Motor neuron (in vitro differentiated cells): ENCODE results near the gene SFXN2. TPM values are rescaled to one million over a fixed set of nuclear protein-coding genes. Genes with fewer than 3 reads are reported as not detected.
A peak's percentile ranks its signal among the peaks of the same experiment; 100 is the strongest.
"Not testable (repeated sequence)": the region's sequence is repeated elsewhere in the genome, so short reads cannot be mapped to it uniquely, and the experiment has no call there.

ENCODE experiments used
- ATAC-seq, 8 experiments: fragments of 200-7000 bp; cut with Tn5 transposase; replicated peaks in 6 of 8; 2 replicates each; pipeline ENCODE4 v1.8.0; 2021; ENCODE audit warnings: mild to moderate bottlenecking in 8 of 8, moderate library complexity in 8 of 8
- H3K27ac ChIP-seq, 2 donors: fragments of 250-450 bp; sonication (Bioruptor Pico); 2 replicates each; pipeline ENCODE4 v1.9.0; 2021; ENCODE audit warnings: antibody characterized with exemption in 2 of 2, mild to moderate bottlenecking in 2 of 2, moderate library complexity in 1 of 2
- H3K4me1 ChIP-seq, 2 donors: fragments of 250-450 bp; sonication (Bioruptor Pico); replicated peaks in 1 of 2; 2 replicates each; pipeline ENCODE4 v1.6.1; 2021; ENCODE audit warnings: antibody characterized with exemption in 2 of 2, mild to moderate bottlenecking in 2 of 2, moderate library complexity in 1 of 2
- H3K4me3 ChIP-seq, 5 donors: fragments of 250-450 bp; sonication (Bioruptor Pico); 2 replicates each; pipeline ENCODE4 v1.9.0; 2021; ENCODE audit warnings: antibody characterized with exemption in 5 of 5, mild to moderate bottlenecking in 5 of 5, moderate library complexity in 4 of 5
- WGBS, 10 experiments: fragments of 450-650 bp; shearing (Covaris generic); methylation state at CpG; one replicate each; pipeline ENCODE4 v1.0.0; 2022; 5-methylcytosine and 5-hydroxymethylcytosine counted together
- in situ Hi-C, 9 experiments: fragments of 400-800 bp; cut with MboI; loops; one replicate each; pipeline ENCODE4 v1.15.0; 2021; ENCODE audit warnings: low sequenced_read_pairs in 9 of 9, low pct_unique_long_range_greater_than_20kb in 2 of 9; ENCODE audit not compliant: unreplicated experiment in 9 of 9
- total RNA-seq, 8 experiments: library from RNA; unstranded; fragments of 300-600 nt; gene quantifications; 2 replicates each; pipeline versions ENCODE4 v1.2.3 to v1.2.4, GENCODE V29; 2022

The SFXN2 gene
- total RNA-seq, 8 experiments from 2014 or later: 1.2 to 21.5 (median 4.9) TPM

GRCh38 chr10:102691285-102692066 is 23.0 kb upstream of the SFXN2 start:
- peak in 6 of 8 experiments; percentile 27 to 83 (median 53) for ATAC-seq
- in situ Hi-C loops: no loop called here
- H3K4me3 ChIP-seq: no peak overlapping the region
- H3K4me1 ChIP-seq: peaks cover 0 to 3% of the 10 kb centered on the region in 2 donors
- 16 to 90% (median 62%) methylated on average over 1 to 7 of the region's 8 CpGs for WGBS, 10 experiments
- H3K27ac ChIP-seq: no peak overlapping the region

DNA sequence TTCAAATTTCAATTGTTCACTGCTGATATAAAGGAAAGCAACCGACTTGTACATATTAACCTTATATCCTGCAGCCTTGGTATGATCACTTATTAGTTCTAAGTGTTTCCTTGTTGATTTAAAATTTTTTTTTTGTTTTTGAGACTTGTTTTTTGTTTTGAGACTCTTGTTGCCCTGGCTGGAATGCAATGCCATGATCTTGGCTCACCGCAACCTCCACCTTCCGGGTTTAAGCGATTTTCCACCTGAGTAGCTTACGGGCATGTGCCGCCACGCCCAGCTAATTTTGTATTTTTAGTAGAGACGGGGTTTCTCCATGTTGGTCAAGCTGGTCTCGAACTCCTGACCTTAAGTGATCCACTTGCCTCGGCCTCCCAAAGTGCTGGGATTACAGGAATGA is 19.0 kb upstream of the SFXN2 start:
- H3K4me1 ChIP-seq, ATAC-seq, H3K27ac ChIP-seq, H3K4me3 ChIP-seq, in situ Hi-C loops: not testable (repeated sequence)
- 91 to 100% (median 97%) methylated on average over 2 to 10 of the region's 10 CpGs for WGBS, 10 experiments

GRCh38 chr10:102696736-102697135 is 17.7 kb upstream of the SFXN2 start:
- no peak for ATAC-seq
- H3K4me3 ChIP-seq: no peak overlapping the region
- WGBS, 10 experiments: 96 to 100% (median 100%) methylated on average over 1 to 3 of the region's 3 CpGs; no CpG with 5 or more reads in 4 of the 10 experiments
- no peaks in the 10 kb centered on the region for H3K4me1 ChIP-seq
- no peak overlapping the region for H3K27ac ChIP-seq
- in situ Hi-C loops: no loop called here

DNA sequence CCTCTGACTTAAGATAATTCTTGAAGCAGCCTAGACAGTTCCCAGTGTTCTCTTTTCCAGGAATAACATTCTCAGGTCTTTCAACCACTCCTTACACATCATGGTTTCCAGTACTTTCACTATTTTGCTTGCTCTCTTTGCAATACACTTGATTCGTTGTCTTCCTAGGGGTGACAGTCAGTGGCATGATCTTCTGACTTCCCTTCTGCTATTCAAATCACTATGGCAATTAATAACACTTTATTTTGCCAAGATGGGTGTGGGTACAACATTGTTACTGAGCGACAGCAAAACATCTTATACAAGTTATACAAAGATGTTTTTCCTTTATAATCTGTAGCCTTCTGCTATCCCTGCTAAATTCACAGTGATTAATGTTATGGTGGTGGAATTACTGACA is 15.5 kb upstream of the SFXN2 start:
- Histone ChIP-seq H3K27ac (no peak overlapping the region), H3K4me1 (no peaks in the 10 kb centered on the region), H3K4me3 (no peak overlapping the region)
- ATAC-seq: peak in 2 of 8 experiments; percentile 54 to 55
- 14 to 100% (median 86%) methylated on average over 1 to 2 of the region's 2 CpGs; no CpG with 5 or more reads in 1 of the 10 experiments for WGBS, 10 experiments
- in situ Hi-C loops: no loop called here

DNA sequence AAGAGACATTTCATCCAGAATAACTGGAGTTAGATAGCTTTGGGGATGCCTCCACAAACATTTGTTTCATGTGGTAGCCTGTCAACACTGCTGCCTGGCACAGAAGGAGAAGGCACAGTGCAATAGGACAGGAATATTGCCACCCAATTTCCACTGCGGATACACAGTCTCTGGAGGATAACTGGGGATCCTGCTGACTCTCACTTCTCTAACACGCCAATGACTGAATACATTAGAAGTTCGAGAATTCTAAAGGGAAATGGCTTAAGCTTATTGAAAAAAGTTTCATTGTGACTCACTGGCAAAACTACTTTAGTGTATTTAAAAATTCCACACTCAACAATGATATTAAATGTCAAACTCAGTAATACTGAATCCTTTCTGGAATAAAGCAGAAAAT is 13.2 kb upstream of the SFXN2 start:
- H3K27ac ChIP-seq: no peak overlapping the region
- in situ Hi-C loops: no loop called here
- WGBS, 10 experiments: 73 to 100% (median 96%) methylated on average over 1 to 3 of the region's 3 CpGs; no CpG with 5 or more reads in 1 of the 10 experiments
- no peak overlapping the region for H3K4me3 ChIP-seq
- no peaks in the 10 kb centered on the region for H3K4me1 ChIP-seq
- no peak for ATAC-seq

GRCh38 chr10:102701796-102702195 is 12.6 kb upstream of the SFXN2 start:
- in situ Hi-C loops: no loop called here
- Histone ChIP-seq H3K4me1 (no peaks in the 10 kb centered on the region), H3K27ac (no peak overlapping the region), H3K4me3 (no peak overlapping the region)
- WGBS, 10 experiments: 100% methylated on average over 1 to 3 of the region's 3 CpGs; no CpG with 5 or more reads in 6 of the 10 experiments
- ATAC-seq: no peak

DNA sequence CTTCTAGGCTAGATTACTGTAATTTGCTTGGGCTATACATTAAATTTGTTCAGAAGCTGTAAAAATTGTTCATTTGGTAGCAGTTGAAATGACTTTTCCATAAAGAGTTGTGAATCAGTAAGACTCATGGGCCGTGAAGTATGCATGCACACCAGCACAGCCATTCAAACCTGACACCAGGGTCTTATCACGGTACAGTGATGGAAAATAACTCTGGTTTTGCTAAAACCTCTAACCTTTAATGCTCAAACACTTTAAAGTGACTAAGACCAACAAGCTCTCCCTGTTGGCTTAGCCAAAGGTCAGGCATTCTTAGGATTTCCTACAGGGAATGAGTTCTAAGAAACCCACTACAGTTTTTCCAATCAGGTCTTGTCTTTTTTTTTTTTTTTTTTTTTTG is 11.7 kb upstream of the SFXN2 start:
- Histone ChIP-seq H3K4me1 (no peaks in the 10 kb centered on the region), H3K27ac (no peak overlapping the region), H3K4me3 (no peak overlapping the region)
- 60 to 100% (median 90%) methylated on average over 1 to 2 of the region's 2 CpGs for WGBS, 10 experiments
- in situ Hi-C loops: no loop called here
- no peak for ATAC-seq

DNA sequence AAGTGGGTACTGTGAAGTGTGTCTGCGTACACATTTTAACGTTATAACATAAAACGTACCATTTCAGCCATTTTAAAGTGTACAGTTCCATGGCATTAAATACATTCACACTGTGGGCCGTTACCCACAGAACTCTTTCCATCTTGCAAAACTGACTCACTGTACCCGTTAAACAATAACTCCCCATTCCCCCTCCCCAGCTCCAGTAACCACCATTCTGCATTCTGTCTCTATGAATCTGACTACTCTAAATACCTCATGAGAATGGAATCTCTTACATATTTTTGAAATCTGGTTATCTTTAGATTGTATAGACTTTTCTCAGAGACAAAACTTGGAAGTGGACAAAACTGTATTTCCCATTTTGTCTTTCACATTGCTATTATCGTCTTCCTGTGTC is 9.5 kb upstream of the SFXN2 start:
- Histone ChIP-seq H3K4me3 (no peak overlapping the region), H3K27ac (no peak overlapping the region), H3K4me1 (peaks cover 0 to 2% of the 10 kb centered on the region in 2 donors)
- no peak for ATAC-seq
- in situ Hi-C loops: no loop called here
- 18 to 94% (median 80%) methylated on average over 1 to 6 of the region's 6 CpGs; no CpG with 5 or more reads in 3 of the 10 experiments for WGBS, 10 experiments

- Histone ChIP-seq H3K4me3 (no peak overlapping the region), H3K4me1 (peaks cover 0 to 2% of the 10 kb centered on the region in 2 donors), H3K27ac (no peak overlapping the region)
- 55 to 100% (median 90%) methylated on average over 1 to 2 of the region's 2 CpGs; no CpG with 5 or more reads in 1 of the 10 experiments for WGBS, 10 experiments
- ATAC-seq: no peak
- in situ Hi-C loops: no loop called here
These were observed 8.9 kb upstream of the SFXN2 start for GRCh38 chr10:102705531-102705930.

GRCh38 chr10:102710609-102711008 is 3.8 kb upstream of the SFXN2 start:
- 0 to 100% (median 61%) methylated on average over 1 to 4 of the region's 4 CpGs; no CpG with 5 or more reads in 1 of the 10 experiments for WGBS, 10 experiments

DNA sequence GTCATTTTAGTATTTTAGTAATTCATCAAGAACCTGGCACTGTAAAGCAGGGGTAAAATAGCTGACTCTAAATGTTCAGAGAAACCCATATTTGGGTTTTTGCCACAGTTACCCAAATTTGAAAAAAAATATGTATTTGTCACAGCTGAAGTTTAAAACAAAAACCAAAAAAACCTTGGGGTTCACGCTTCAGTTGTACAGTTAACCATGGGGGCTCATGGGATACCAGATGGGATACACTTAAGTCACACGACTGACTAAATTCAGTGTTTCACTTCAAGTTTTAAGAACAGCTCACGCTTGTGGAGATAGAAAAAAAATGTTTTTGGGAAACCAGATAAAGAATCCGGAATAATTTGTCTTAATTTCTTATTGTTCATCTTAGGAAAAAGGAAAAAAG is 2.3 kb upstream of the SFXN2 start:
- no peak overlapping the region for H3K27ac ChIP-seq

More at GRCh38 chr10:102710609-102711008, 3.8 kb upstream of the SFXN2 start:
- ATAC-seq: no peak
- Histone ChIP-seq H3K27ac (no peak overlapping the region), H3K4me3 (no peak overlapping the region), H3K4me1 (peaks cover 8 to 11% of the 10 kb centered on the region in 2 donors)
- in situ Hi-C loops: no loop called here

DNA sequence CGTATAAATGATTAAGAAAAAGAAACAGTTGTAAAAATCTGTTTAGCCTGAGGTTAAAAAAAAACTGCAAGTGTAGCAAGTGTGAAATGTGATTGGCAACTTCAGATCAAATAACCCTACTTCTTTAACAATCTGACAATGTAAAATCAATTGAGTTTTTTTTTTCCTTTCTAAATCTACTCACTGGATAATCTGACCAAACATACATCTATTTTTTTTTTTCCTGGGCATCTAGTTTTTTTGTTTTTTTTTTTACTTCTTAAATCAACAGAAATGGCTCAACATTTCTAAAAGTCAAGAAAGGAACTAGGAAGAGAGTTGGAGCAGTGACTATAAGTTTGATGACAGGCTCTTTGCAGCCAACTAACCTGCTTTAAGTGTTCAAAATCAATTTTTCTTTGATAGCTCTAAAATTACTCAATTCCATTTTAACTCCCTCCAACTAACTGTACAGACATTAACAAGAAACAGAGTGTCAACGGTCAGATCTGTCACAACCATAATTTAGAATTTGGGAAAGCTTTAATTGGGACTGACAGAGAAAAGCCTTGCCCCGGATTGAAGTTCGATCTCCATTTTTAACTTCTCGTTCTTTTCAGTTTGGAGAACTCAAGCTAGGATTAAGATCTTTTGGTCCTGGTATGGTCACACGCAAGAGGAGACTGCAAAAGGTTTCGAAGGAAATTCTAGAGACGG is 1.4 kb upstream of the SFXN2 start:
- in situ Hi-C loops: no loop called here
- no peak for ATAC-seq
- H3K27ac ChIP-seq: peak overlapping the region; percentile 85 to 90
- WGBS, 10 experiments: 0 to 60% (median 8%) methylated on average over 1 to 8 of the region's 8 CpGs
- H3K4me3 ChIP-seq: peak overlapping the region; percentile 66 to 95 (median 70)
- H3K4me1 ChIP-seq: peaks cover 13% of the 10 kb centered on the region in 2 donors

More for the DNA sequence above, 2.3 kb upstream of the SFXN2 start:
- no peak for ATAC-seq
- in situ Hi-C loops: no loop called here
- 43 to 92% (median 87%) methylated on average over 1 to 4 of the region's 4 CpGs; no CpG with 5 or more reads in 1 of the 10 experiments for WGBS, 10 experiments
- Histone ChIP-seq H3K4me1 (peaks cover 10 to 11% of the 10 kb centered on the region in 2 donors), H3K4me3 (no peak overlapping the region)

DNA sequence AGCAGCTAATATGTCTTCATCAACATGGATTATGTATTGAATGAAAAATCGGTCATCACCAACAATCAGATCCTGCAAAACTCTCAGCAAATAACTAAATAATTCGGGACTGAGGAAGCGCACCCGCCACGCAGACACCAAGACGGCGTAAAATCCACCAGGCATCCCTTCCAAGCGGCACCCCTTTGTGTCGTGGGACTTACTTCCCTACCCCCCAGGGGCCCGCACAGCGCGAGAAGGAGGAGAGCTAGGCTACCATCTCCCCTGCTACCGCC is 960 bp upstream of the SFXN2 start:
- peak overlapping the region; percentile 66 to 95 (median 70) for H3K4me3 ChIP-seq
- peaks cover 18% of the 10 kb centered on the region in 2 donors for H3K4me1 ChIP-seq
- H3K27ac ChIP-seq: peak overlapping the region; percentile 85 to 90
- in situ Hi-C loops: no loop called here
- peak in 1 of 8 experiments; percentile 37 for ATAC-seq
- 0 to 4% (median 0%) methylated on average over 2 to 7 of the region's 13 CpGs; no CpG with 5 or more reads in 3 of the 10 experiments for WGBS, 10 experiments
